GM12878 (cell line): ENCODE measurements around the gene SERP1. TPM values are rescaled to one million over a fixed set of nuclear protein-coding genes. Genes with fewer than 3 reads are reported as not detected.

ENCODE experiments used
- ATAC-seq: fragments of 200-7000 bp; cut with Tn5 transposase; 3 replicates; pipeline ENCODE4 v1.9.1; 2020; ENCODE audit warnings: mild to moderate bottlenecking, moderate library complexity
- BruUV-seq: library from RNA; stranded (reverse); fragments of 400-500 nt; replicated peaks from 2 replicates; lab custom pipeline; 2021; lab: Mats Ljungman, UMichigan
- CTCF ChIA-PET: fragments of 300-600 bp; sonication (Branson Sonifier 250); formaldehyde crosslinking; extraction: SDS; loops from one replicate; lab custom pipeline; 2021; ENCODE audit warnings: inconsistent platforms; lab: Yijun Ruan, JAX
- POLR2A ChIA-PET: fragments of 350-600 bp; formaldehyde crosslinking; extraction: SDS; loops from one replicate; lab custom pipeline; 2021; ENCODE audit warnings: inconsistent platforms; lab: Charles Lee
- RAD21 ChIA-PET: fragments of 300-600 bp; sonication (Branson Sonifier 250); formaldehyde crosslinking; loops from one replicate; lab custom pipeline; 2023; ENCODE audit warnings: antibody characterized with exemption; ENCODE audit not compliant: unreplicated experiment; lab: Charles Lee
- SMC1A ChIA-PET: fragments of 300-600 bp; sonication (Branson Sonifier 250); formaldehyde crosslinking; loops from one replicate; lab custom pipeline; 2023; ENCODE audit not compliant: unreplicated experiment, uncharacterized antibody; lab: Charles Lee
- DNase-seq: peaks from one replicate; pipeline ENCODE4 v3.0.0-alpha.2; 2011; ENCODE audit warnings: low read depth, low spot score
- FAIRE-seq: peaks from 3 replicates; lab custom pipeline; 2011; peaks lifted over from hg19 to GRCh38; lab: Jason Lieb, UNC
- H2AFZ ChIP-seq: 2 replicates; pipeline ENCODE4 v1.6.0; 2011; ENCODE audit warnings: low read depth, low read length, control low read depth; ENCODE audit not compliant: control insufficient read depth
- H3K27ac ChIP-seq: 2 replicates; pipeline ENCODE4 v1.5.1; 2011; ENCODE audit warnings: control low read depth; ENCODE audit not compliant: control insufficient read depth, insufficient read depth
- H3K27me3 ChIP-seq, 2 experiments: replicated peaks in 1 of 2; 2 replicates each; pipeline versions ENCODE4 v1.6.0 to v1.6.1; 2011; ENCODE audit warnings: low read length in 1 of 2; ENCODE audit not compliant: control insufficient read depth in 2 of 2, insufficient read depth in 2 of 2
- H3K36me3 ChIP-seq, 2 experiments: 2 replicates each; pipeline ENCODE4 v1.5.1; 2011; ENCODE audit warnings: low read length in 1 of 2; ENCODE audit not compliant: control insufficient read depth in 2 of 2, insufficient read depth in 2 of 2
- H3K4me1 ChIP-seq: 2 replicates; pipeline ENCODE4 v1.6.1; 2011; ENCODE audit warnings: mild to moderate bottlenecking, low read length, moderate library complexity, mixed read lengths; ENCODE audit not compliant: control insufficient read depth, insufficient read depth
- H3K4me2 ChIP-seq: 2 replicates; pipeline ENCODE4 v1.6.0; 2011; ENCODE audit warnings: control low read depth; ENCODE audit not compliant: control insufficient read depth, insufficient read depth
- H3K4me3 ChIP-seq: fragments of 200-600 bp; sonication (generic); 2 replicates; pipeline ENCODE4 v1.5.1; 2016
- H3K79me2 ChIP-seq: 2 replicates; pipeline ENCODE4 v1.6.0; 2011; ENCODE audit warnings: low read length; ENCODE audit not compliant: control insufficient read depth, insufficient read depth
- H3K9ac ChIP-seq: 2 replicates; pipeline ENCODE4 v1.8.0; 2011; ENCODE audit warnings: low read length, control low read depth, mixed read lengths; ENCODE audit not compliant: control insufficient read depth, insufficient read depth
- H3K9me3 ChIP-seq: replicated peaks from 3 replicates; pipeline ENCODE4 v1.5.1; 2011; ENCODE audit warnings: mild to moderate bottlenecking, low read length; ENCODE audit not compliant: control insufficient read depth, insufficient read depth
- H4K20me1 ChIP-seq: 2 replicates; pipeline ENCODE4 v1.6.0; 2011; ENCODE audit not compliant: control insufficient read depth, insufficient read depth
- ASH2L ChIP-seq: fragments of 300-600, 200-600 bp; sonication (generic); IDR thresholded peaks from 2 replicates; pipeline ENCODE4 v1.6.1; 2017; ENCODE audit warnings: low read depth, mild to moderate bottlenecking, borderline replicate concordance
- BCL11A ChIP-seq: IDR thresholded peaks from 2 replicates; pipeline ENCODE4 v1.6.1; 2011; ENCODE audit warnings: low read depth, low read length
- BCLAF1 ChIP-seq: fragments of 450-650 bp; IDR thresholded peaks from 2 replicates; pipeline ENCODE4 v1.6.1; 2017; ENCODE audit warnings: antibody characterized with exemption, mild to moderate bottlenecking, moderate library complexity
- BRCA1 ChIP-seq: IDR thresholded peaks from 2 replicates; pipeline ENCODE4 v1.6.1; 2011; ENCODE audit warnings: low read depth, low read length, improper control_type of control experiment
- CUX1 ChIP-seq: IDR thresholded peaks from 2 replicates; pipeline ENCODE4 v1.6.1; 2012; ENCODE audit warnings: improper control_type of control experiment, low read depth, low read length; ENCODE audit not compliant: insufficient replicate concordance
- ETV6 ChIP-seq, 2 experiments: fragments of 450-650 bp in 1 of 2; IDR thresholded peaks in 1 of 2; conservative IDR thresholded peaks in 1 of 2; 2 replicates each; pipeline ENCODE4 v1.6.1; 2014; ENCODE audit warnings: antibody characterized with exemption in 1 of 2, borderline replicate concordance in 1 of 2, low read depth in 1 of 2, mild to moderate bottlenecking in 1 of 2, moderate library complexity in 1 of 2
- IKZF2 ChIP-seq, 2 experiments: fragments of 450-650 bp; IDR thresholded peaks; 2 replicates each; pipeline ENCODE4 v1.6.1; 2017; ENCODE audit warnings: mild to moderate bottlenecking in 2 of 2, moderate library complexity in 2 of 2
- JUNB ChIP-seq: IDR thresholded peaks from 2 replicates; pipeline ENCODE4 v1.6.1; 2016; ENCODE audit warnings: antibody characterized with exemption, mild to moderate bottlenecking
- JUND ChIP-seq: IDR thresholded peaks from 2 replicates; pipeline ENCODE4 v1.6.1; 2012; ENCODE audit warnings: low read depth, mild to moderate bottlenecking, low read length, improper control_type of control experiment, moderate library complexity
- NFYB ChIP-seq: IDR thresholded peaks from 2 replicates; pipeline ENCODE4 v1.6.1; 2011; ENCODE audit warnings: low read depth, mild to moderate bottlenecking, low read length, improper control_type of control experiment, moderate library complexity; ENCODE audit not compliant: insufficient read depth
- POLR2AphosphoS5 ChIP-seq: IDR thresholded peaks from 2 replicates; pipeline ENCODE4 v1.6.1; 2011; ENCODE audit warnings: mild to moderate bottlenecking, low read length, inconsistent platforms
- SMARCA5 ChIP-seq: fragments of 450-650 bp; IDR thresholded peaks from 2 replicates; pipeline ENCODE4 v1.6.1; 2017; ENCODE audit warnings: mild to moderate bottlenecking
- SP1 ChIP-seq: IDR thresholded peaks from one replicate; pipeline ENCODE4 v1.6.1; 2011; ENCODE audit warnings: low read depth, low read length
- SPI1 ChIP-seq: IDR thresholded peaks from 2 replicates; pipeline ENCODE4 v1.6.1; 2011; ENCODE audit warnings: low read depth, mild to moderate bottlenecking, low read length, moderate library complexity, borderline replicate concordance; ENCODE audit not compliant: insufficient read depth
- STAT3 ChIP-seq: IDR thresholded peaks from 2 replicates; pipeline ENCODE4 v1.6.1; 2011; ENCODE audit warnings: low read depth, low read length, improper control_type of control experiment
- ZNF24 ChIP-seq: fragments of 450-650 bp; IDR thresholded peaks from 2 replicates; pipeline ENCODE4 v1.6.1; 2017; ENCODE audit warnings: antibody characterized with exemption, mild to moderate bottlenecking
- ZNF622 ChIP-seq: fragments of 450-650 bp; IDR thresholded peaks from 2 replicates; pipeline ENCODE4 v1.6.1; 2017; ENCODE audit warnings: mild to moderate bottlenecking, inconsistent platforms
- ZSCAN29 ChIP-seq: fragments of 450-650 bp; IDR thresholded peaks from 2 replicates; pipeline ENCODE4 v1.6.1; 2017; ENCODE audit warnings: mild to moderate bottlenecking, moderate library complexity
- WGBS: methylation state at CpG from one replicate; pipeline ENCODE4 v1.1.6; 2016; ENCODE audit warnings: low lambda C conversion rate; ENCODE audit not compliant: insufficient replicate concordance, insufficient coverage; ENCODE audit errors: missing lambda C conversion rate; 5-methylcytosine and 5-hydroxymethylcytosine counted together
- in situ Hi-C: fragments of 300-500 bp; cut with MboI; formaldehyde crosslinking; loops from 9 replicates; pipeline ENCODE4 v1.14.3; 2018; ENCODE audit warnings: mixed read lengths
- intact Hi-C: fragments of 100-400 bp; cut with micrococcal nuclease; formaldehyde crosslinking; loops from one replicate; pipeline ENCODE4 v1.14.2; 2022; ENCODE audit not compliant: unreplicated experiment
- polyA plus RNA-seq, 11 experiments: library from polyadenylated mRNA; depleted of rRNA in 4 of 11; unstranded in 6 of 11; stranded (reverse) in 5 of 11; fragments of >200 nt; fragmentation: Nextera tagmentation in 4 of 11; fragmentation: Illumina TruSeq in 1 of 11; extraction: Ambion mirVana in 4 of 11; extraction: Trizol in 1 of 11; gene quantifications; 1 replicate in 1 of 11; 2 replicates in 10 of 11; pipeline versions ENCODE4 v1.2.1 to v1.2.3, GENCODE V29; 2011 to 2016; ENCODE audit warnings: inconsistent platforms in 2 of 11, missing spikeins in 2 of 11, low read depth in 1 of 11
- total RNA-seq, 4 experiments: library from RNA; depleted of rRNA in 3 of 4; stranded (reverse); fragments of >200 nt in 3 of 4; fragmentation: Illumina TruSeq in 1 of 4; extraction: Trizol in 1 of 4; gene quantifications; 2 replicates each; pipeline versions ENCODE4 v1.2.1 to v1.2.3, GENCODE V29; 2013 to 2021

The SERP1 gene
- total and polyA plus RNA-seq, 10 of the 15 experiments (the other 5 are each of a cell fraction or from before 2014, with no cell fraction given), result 31.1 to 242 (median 87.0) TPM

DNA sequence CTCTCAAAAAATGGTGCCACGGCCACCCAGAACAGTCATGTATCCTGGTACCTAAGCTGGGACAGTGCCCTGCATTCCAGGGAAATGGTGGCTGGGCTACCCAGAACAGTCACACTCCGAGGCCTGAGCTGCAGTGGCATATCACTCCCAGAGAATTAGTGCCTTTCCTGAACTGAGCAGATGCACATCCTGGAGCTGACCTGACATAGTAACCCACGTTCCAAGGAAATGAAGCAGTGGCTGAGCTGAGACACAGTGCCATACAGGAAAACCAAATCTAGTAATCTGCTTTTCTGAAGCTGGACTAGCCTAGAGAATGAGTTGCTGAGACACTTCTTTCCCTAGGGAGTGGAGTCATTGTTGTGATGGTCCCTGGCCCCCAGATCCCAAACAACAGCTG lies 41.8 kb downstream of the SERP1 start:
- H3K4me1 ChIP-seq, result no peaks in the 10 kb centered on the region
- intact Hi-C loops (no loop called here), in situ Hi-C loops (loop anchor here (25.0 kb wide), 1 partner anchor 542 kb away; the partner anchor contains the start of gene PFN2)
- peaks cover 8% of the 10 kb centered on the region; the same call in 2 of the 3 replicates for H3K9me3 ChIP-seq
- POLR2A ChIA-PET, result no interaction called here
- H4K20me1 ChIP-seq, result no peaks in the 10 kb centered on the region
- CTCF ChIA-PET, result interaction anchor here (0.8 to 1.6 kb wide), 4 partner anchors 9 to 277 kb away, joined by 3 to 8 read pairs (median 4); no protein-coding TSS in a partner anchor
- H3K4me2 ChIP-seq, result no peak overlapping the region
- H3K36me3 ChIP-seq, result no peaks in the 10 kb centered on the region
- H3K4me3 ChIP-seq, result no peak overlapping the region
- no TSS peak for BruUV-seq
- H3K79me2 ChIP-seq, result no peaks in the 10 kb centered on the region
- ATAC-seq (no peak), FAIRE-seq (no peak), DNase-seq (no peak)
- RAD21 ChIA-PET, result interaction anchor here (1.7 to 2.4 kb wide), 2 partner anchors 9 to 24 kb away, joined by 5 to 6 read pairs; no protein-coding TSS in a partner anchor
- H3K27me3 ChIP-seq, result no peaks in the 10 kb centered on the region
- no peak overlapping the region for H3K9ac ChIP-seq
- SMC1A ChIA-PET, result interaction anchor here (0.8 to 1.5 kb wide), 4 partner anchors 9 to 22 kb away, joined by 3 to 4 read pairs (median 3); no protein-coding TSS in a partner anchor
- WGBS, result 3% methylated on average over 3 of the region's 3 CpGs
- no peak overlapping the region for H2AFZ ChIP-seq
- no peak overlapping the region for H3K27ac ChIP-seq
- no peak for TF ChIP-seq BCLAF1
- TF ChIP-seq STAT3, result no peak
- no peak for TF ChIP-seq SPI1
- no peak for TF ChIP-seq IKZF2 (IDR thresholded peaks at IDR 0.05)
- TF ChIP-seq BRCA1, result no peak
- no peak for TF ChIP-seq JUNB
- no peak for TF ChIP-seq JUND
- TF ChIP-seq CUX1, result no peak
- TF ChIP-seq BCL11A, result no peak
- no peak for TF ChIP-seq NFYB
- no peak for TF ChIP-seq POLR2AphosphoS5
- no peak for TF ChIP-seq ASH2L
- no peak for TF ChIP-seq ZNF24
- TF ChIP-seq ETV6 (conservative IDR thresholded peaks at IDR 0.05 in 1 of 2, IDR thresholded peaks at IDR 0.05 in 1 of 2; ENCODE audit: borderline replicate concordance in 1 of 2, low read depth in 1 of 2), result no peak
- TF ChIP-seq ZNF622, result no peak
- no peak for TF ChIP-seq ZSCAN29
- no peak for TF ChIP-seq SP1
- TF ChIP-seq SMARCA5, result no peak
